Amniotic epithelial cell (primary cell): ENCODE measurements around the gene PLA2G4B.

Experiments
- DNase-seq: peaks from one replicate; pipeline ENCODE4 v3.0.0-alpha.2; 2010; ENCODE audit warnings: low read depth

PLA2G4B gene

GRCh38 chr15:41809526-41810220 is 29.0 kb upstream of the PLA2G4B start:
- no peak for DNase-seq

- DNase-seq, result no peak
Observed at GRCh38 chr15:41810651-41811431, 27.8 kb upstream of the PLA2G4B start.

GRCh38 chr15:41811432-41812195 is 27.0 kb upstream of the PLA2G4B start:
- peak; percentile 76 for DNase-seq

GRCh38 chr15:41812820-41813375 is 25.7 kb upstream of the PLA2G4B start:
- DNase-seq, result no peak

- DNase-seq, result no peak
Observed at GRCh38 chr15:41813426-41813825, 25.2 kb upstream of the PLA2G4B start.

GRCh38 chr15:41814534-41814933 is 24.1 kb upstream of the PLA2G4B start:
- no peak for DNase-seq

- no peak for DNase-seq
Observed at GRCh38 chr15:41816788-41817187, 21.9 kb upstream of the PLA2G4B start.

GRCh38 chr15:41817327-41817726 is 21.3 kb upstream of the PLA2G4B start:
- no peak for DNase-seq

- no peak for DNase-seq
Observed at GRCh38 chr15:41817781-41818180, 20.9 kb upstream of the PLA2G4B start.

GRCh38 chr15:41819455-41820050 is 19.1 kb upstream of the PLA2G4B start:
- DNase-seq, result no peak

GRCh38 chr15:41820791-41821423 is 17.7 kb upstream of the PLA2G4B start:
- no peak for DNase-seq

GRCh38 chr15:41821831-41822230 is 16.8 kb upstream of the PLA2G4B start:
- no peak for DNase-seq

GRCh38 chr15:41822471-41822870 is 16.2 kb upstream of the PLA2G4B start:
- DNase-seq, result no peak

- DNase-seq, result no peak
Observed at GRCh38 chr15:41822957-41823356, 15.7 kb upstream of the PLA2G4B start.

- DNase-seq, result no peak
Observed at GRCh38 chr15:41823502-41823901, 15.1 kb upstream of the PLA2G4B start.

GRCh38 chr15:41824062-41824745 is 14.4 kb upstream of the PLA2G4B start:
- DNase-seq, result no peak

GRCh38 chr15:41825145-41825544 is 13.5 kb upstream of the PLA2G4B start:
- DNase-seq, result no peak

- no peak for DNase-seq
Observed at GRCh38 chr15:41825572-41826535, 12.8 kb upstream of the PLA2G4B start.

- DNase-seq, result no peak
Observed at GRCh38 chr15:41827290-41827879, 11.3 kb upstream of the PLA2G4B start.
